HepG2 (cell line): ENCODE results near the gene EIF5. TPM values are rescaled to one million over a fixed set of nuclear protein-coding genes. Genes with fewer than 3 reads are reported as not detected.

Source experiments
- ATAC-seq: fragments of 200-7000 bp; cut with Tn5 transposase; 3 replicates; pipeline ENCODE4 v1.9.1; 2020; ENCODE audit warnings: mild to moderate bottlenecking, moderate library complexity
- BruUV-seq: library from RNA; stranded (reverse); fragments of 400-500 nt; replicated peaks from 2 replicates; lab custom pipeline; 2021; lab: Mats Ljungman, UMichigan
- CTCF ChIA-PET: fragments of 300-600 bp; formaldehyde crosslinking; extraction: SDS; loops from one replicate; lab custom pipeline; 2021; ENCODE audit warnings: low total read pairs, inconsistent platforms, low intra/inter-chr PET ratio; lab: Yijun Ruan, JAX
- POLR2A ChIA-PET: fragments of 350-600 bp; sonication (Branson Sonifier 250); formaldehyde crosslinking; loops from one replicate; lab custom pipeline; 2020; ENCODE audit warnings: antibody characterized with exemption, inconsistent platforms; lab: Yijun Ruan, JAX
- DNase-seq: peaks from one replicate; pipeline ENCODE4 v3.0.0-alpha.2; 2015; ENCODE audit warnings: low spot score
- FAIRE-seq: peaks from 3 replicates; lab custom pipeline; 2011; peaks lifted over from hg19 to GRCh38; lab: Jason Lieb, UNC
- H2AFZ ChIP-seq: one replicate; pipeline ENCODE4 v1.6.1; 2011; ENCODE audit warnings: low read length, inconsistent platforms
- H3K27ac ChIP-seq: fragments of 300-600 bp; 3 replicates; pipeline ENCODE4 v1.8.0; 2011; ENCODE audit warnings: mixed run types, mild to moderate bottlenecking, mixed read lengths, low read length, inconsistent platforms; ENCODE audit not compliant: insufficient read depth; ENCODE audit errors: extremely low read length
- H3K27me3 ChIP-seq, 2 experiments: fragments of 200-600 bp in 1 of 2; 2 replicates in 1 of 2; 3 replicates in 1 of 2; pipeline versions ENCODE4 v1.6.0 to v1.8.0; 2011; ENCODE audit warnings: low read length in 2 of 2, mild to moderate bottlenecking in 2 of 2, moderate library complexity in 2 of 2, inconsistent platforms in 1 of 2; ENCODE audit not compliant: insufficient read depth in 2 of 2, control insufficient read depth in 1 of 2
- H3K36me3 ChIP-seq, 2 experiments: fragments of 200-600 bp in 1 of 2; replicated peaks in 1 of 2; 2 replicates in 1 of 2; 3 replicates in 1 of 2; pipeline versions ENCODE4 v1.5.1 to v1.8.0; 2011; ENCODE audit warnings: low read length in 2 of 2, inconsistent platforms in 1 of 2; ENCODE audit not compliant: insufficient read depth in 2 of 2, control insufficient read depth in 1 of 2
- H3K4me1 ChIP-seq: 2 replicates; pipeline ENCODE4 v1.5.1; 2012; ENCODE audit warnings: low read length, inconsistent platforms; ENCODE audit not compliant: insufficient read depth
- H3K4me2 ChIP-seq: 2 replicates; pipeline ENCODE4 v1.6.0; 2011; ENCODE audit warnings: low read depth, low read length, inconsistent platforms
- H3K4me3 ChIP-seq, 3 experiments: fragments of 200-600 bp in 1 of 3; sonication (generic), shearing (Covaris generic) in 1 of 3; replicated peaks in 1 of 3; 2 replicates each; pipeline ENCODE4 v1.5.1; 2011 to 2016; ENCODE audit warnings: low read length in 3 of 3, inconsistent platforms in 2 of 3, low read depth in 2 of 3, mild to moderate bottlenecking in 2 of 3, control low read depth in 1 of 3, mixed read lengths in 1 of 3; ENCODE audit not compliant: insufficient read depth in 1 of 3
- H3K79me2 ChIP-seq: one replicate; pipeline ENCODE4 v1.6.1; 2011; ENCODE audit warnings: low read length, inconsistent platforms; ENCODE audit not compliant: insufficient read depth
- H3K9ac ChIP-seq: 2 replicates; pipeline ENCODE4 v1.6.0; 2011; ENCODE audit warnings: mild to moderate bottlenecking, low read depth, low read length, inconsistent platforms; ENCODE audit not compliant: insufficient read depth
- H3K9me3 ChIP-seq: 2 replicates; pipeline ENCODE4 v1.5.1; 2012; ENCODE audit warnings: mild to moderate bottlenecking, low read length
- H4K20me1 ChIP-seq: 2 replicates; pipeline ENCODE4 v1.6.0; 2011; ENCODE audit warnings: inconsistent platforms, mild to moderate bottlenecking, low read length, moderate library complexity; ENCODE audit not compliant: insufficient read depth
- ERF ChIP-seq: IDR thresholded peaks from 2 replicates; pipeline ENCODE4 v1.6.1; 2018; ENCODE audit warnings: missing biosample characterization, missing genetic modification reagents
- GATAD2A ChIP-seq: IDR thresholded peaks from 2 replicates; pipeline ENCODE4 v1.6.1; 2016
- MAZ ChIP-seq, 2 experiments: sonication (generic) in 1 of 2; formaldehyde crosslinking in 1 of 2; IDR thresholded peaks; 2 replicates each; pipeline versions ENCODE4 v1.5.0 to v1.6.1; 2012 to 2020; ENCODE audit warnings: low read depth in 2 of 2, mild to moderate bottlenecking in 2 of 2, borderline replicate concordance in 1 of 2, improper control_type of control experiment in 1 of 2, low read length in 1 of 2, missing genetic modification reagents in 1 of 2, moderate library complexity in 1 of 2
- MIXL1 ChIP-seq: IDR thresholded peaks from 2 replicates; pipeline ENCODE4 v1.6.1; 2016
- POLR2AphosphoS2 ChIP-seq: IDR thresholded peaks from 2 replicates; pipeline ENCODE4 v1.6.1; 2011; ENCODE audit warnings: low read depth, low read length, improper control_type of control experiment
- SIX1 ChIP-seq: sonication (generic); formaldehyde crosslinking; IDR thresholded peaks from 2 replicates; pipeline ENCODE4 v1.4.0; 2020; ENCODE audit warnings: missing genetic modification reagents, borderline replicate concordance
- SMC3 ChIP-seq: IDR thresholded peaks from 2 replicates; pipeline ENCODE4 v1.6.1; 2011; ENCODE audit warnings: low read length, improper control_type of control experiment
- STAG1 ChIP-seq: sonication (generic); formaldehyde crosslinking; IDR thresholded peaks from 2 replicates; pipeline ENCODE4 v1.4.0; 2020; ENCODE audit warnings: missing genetic modification reagents
- TCF12 ChIP-seq, 2 experiments: fragments of 450-650 bp in 1 of 2; sonication (generic) in 1 of 2; formaldehyde crosslinking in 1 of 2; IDR thresholded peaks; 2 replicates each; pipeline versions ENCODE4 v1.6.1 to v1.8.0; 2017 to 2022; ENCODE audit warnings: antibody characterized with exemption in 1 of 2, mild to moderate bottlenecking in 1 of 2, missing genetic modification reagents in 1 of 2, moderate library complexity in 1 of 2
- TEAD2 ChIP-seq: sonication (generic); formaldehyde crosslinking; IDR thresholded peaks from 2 replicates; pipeline ENCODE4 v1.9.0; 2021; ENCODE audit warnings: missing genetic modification reagents
- ZNF20 ChIP-seq: sonication (generic); formaldehyde crosslinking; IDR thresholded peaks from 2 replicates; pipeline ENCODE4 v1.4.0; 2020; ENCODE audit warnings: mild to moderate bottlenecking, moderate library complexity, missing genetic modification reagents
- ZNF605 ChIP-seq: sonication (generic); formaldehyde crosslinking; IDR thresholded peaks from 2 replicates; pipeline ENCODE4 v1.8.0; 2022; ENCODE audit warnings: mild to moderate bottlenecking, missing genetic modification reagents
- ZSCAN31 ChIP-seq: sonication (generic); formaldehyde crosslinking; IDR thresholded peaks from 2 replicates; pipeline ENCODE4 v1.5.0; 2020; ENCODE audit warnings: low read depth, mild to moderate bottlenecking, missing genetic modification reagents
- WGBS: methylation state at CpG from one replicate; pipeline ENCODE4 v1.1.6; 2017; ENCODE audit warnings: low lambda C conversion rate; 5-methylcytosine and 5-hydroxymethylcytosine counted together
- in situ Hi-C: cut with HindIII; loops from 2 replicates; pipeline ENCODE4 v1.10.0; 2017; ENCODE audit warnings: low pct_unique_long_range_greater_than_20kb; ENCODE audit not compliant: extremely low pct_ligation_motif_present
- intact Hi-C: fragments of 100-400 bp; cut with micrococcal nuclease; formaldehyde crosslinking; loops from one replicate; pipeline ENCODE4 v1.10.0; 2022; ENCODE audit not compliant: unreplicated experiment
- polyA plus RNA-seq, 8 experiments: library from polyadenylated mRNA; depleted of rRNA in 3 of 8; stranded (reverse) in 7 of 8; unstranded in 1 of 8; fragments of >200 nt; fragmentation: Illumina TruSeq in 4 of 8; extraction: Trizol in 4 of 8; gene quantifications; 2 replicates each; pipeline versions ENCODE4 v1.2.1 to v1.2.3, GENCODE V29; 2011 to 2016; ENCODE audit warnings: low read depth in 4 of 8, missing spikeins in 1 of 8, mixed read lengths in 1 of 8; ENCODE audit not compliant: insufficient read depth in 1 of 8
- total RNA-seq, 5 experiments: library from RNA; depleted of rRNA; stranded (reverse); fragments of >200 nt; fragmentation: Illumina TruSeq; extraction: Trizol; gene quantifications; 2 replicates each; pipeline ENCODE4 v1.2.3, GENCODE V29; 2016; ENCODE audit warnings: low read depth in 1 of 5
- TF ChIP-seq, protein P1 (sequence below): IDR thresholded peaks from 2 replicates; pipeline ENCODE4 v1.6.1; 2012; ENCODE audit warnings: low read depth, low read length, improper control_type of control experiment
- TF ChIP-seq, protein P2 (sequence below): sonication (generic); formaldehyde crosslinking; IDR thresholded peaks from 2 replicates; pipeline ENCODE4 v1.5.1; 2020; ENCODE audit warnings: mild to moderate bottlenecking, missing genetic modification reagents

The EIF5 gene
- total and polyA plus RNA-seq, 2 of the 13 experiments (the other 11 are each of a cell fraction or from before 2014, with no cell fraction given): 189 to 281 TPM

DNA sequence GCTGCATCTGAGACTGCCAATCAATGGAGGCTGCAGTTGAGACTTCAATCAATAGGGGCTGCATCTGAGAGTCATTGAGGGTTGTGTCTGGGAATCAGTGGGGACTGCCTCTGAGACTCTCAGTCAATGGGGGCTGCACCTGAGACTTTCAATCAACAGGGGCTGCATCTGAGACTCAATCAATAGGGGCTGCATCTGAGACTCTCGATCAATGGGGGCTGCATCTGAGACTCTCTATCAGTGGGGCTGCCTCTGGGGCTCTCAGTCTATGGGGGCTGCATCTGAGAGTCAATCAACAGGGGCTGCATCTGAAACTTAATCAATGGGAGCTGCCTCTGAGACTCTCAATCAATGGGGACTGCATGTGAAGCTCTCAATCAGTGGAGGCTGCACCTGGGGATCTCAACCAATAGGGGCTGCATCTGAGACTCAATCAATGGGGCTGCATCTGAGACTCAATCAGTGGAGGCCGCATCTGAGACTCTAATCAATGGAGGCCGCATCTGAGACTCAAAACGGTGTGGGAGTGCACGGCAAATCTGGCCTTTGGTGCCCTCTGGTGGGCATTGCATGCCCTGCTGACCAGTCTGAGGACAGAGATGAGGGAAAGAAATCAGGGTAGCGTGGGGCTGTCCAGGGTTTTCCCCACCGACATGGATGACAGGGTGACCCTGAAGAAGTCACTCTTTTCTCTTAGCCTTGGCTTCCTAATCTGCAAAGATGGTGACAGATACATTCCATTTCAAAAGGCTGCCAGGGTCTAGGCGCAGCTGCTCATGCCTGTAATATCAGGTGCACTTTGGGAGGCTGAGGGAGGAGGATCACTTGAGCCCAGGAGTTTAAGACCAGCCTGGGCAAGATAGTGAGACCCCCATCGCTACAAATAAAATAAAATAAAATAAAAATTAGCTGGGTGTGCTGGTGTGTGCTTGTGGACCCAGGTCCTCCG lies 41.3 kb upstream of the EIF5 start:
- H3K4me3 ChIP-seq: no peak overlapping the region
- ChIA-PET CTCF (interaction anchor here (0.9 to 1.7 kb wide), 7 partner anchors 62 to 217 kb away, joined by 3 to 10 read pairs (median 6); no protein-coding TSS in a partner anchor), POLR2A (interaction anchor here (1.9 kb wide), 1 partner anchor 188 kb away, joined by 5 read pairs; no protein-coding TSS in a partner anchor)
- in situ Hi-C loops: loop anchor here (5.0 kb wide), 1 partner anchor 215 kb away; no protein-coding TSS in a partner anchor
- no peaks in the 10 kb centered on the region for H3K79me2 ChIP-seq
- BruUV-seq: no TSS peak
- no peak overlapping the region for H2AFZ ChIP-seq
- 32% methylated on average over 8 of the region's 10 CpGs for WGBS
- no peaks in the 10 kb centered on the region for H4K20me1 ChIP-seq
- no peak overlapping the region for H3K9ac ChIP-seq
- peak; percentile 44 for DNase-seq
- peak; percentile 88 for ATAC-seq
- no peaks in the 10 kb centered on the region for H3K9me3 ChIP-seq
- intact Hi-C loops: loop anchor here (1.0 to 5.0 kb wide), 2 partner anchors 105 to 214 kb away; no protein-coding TSS in a partner anchor
- H3K4me1 ChIP-seq: no peaks in the 10 kb centered on the region
- H3K27ac ChIP-seq: no peak overlapping the region
- H3K36me3 ChIP-seq: no peaks in the 10 kb centered on the region
- H3K27me3 ChIP-seq: peaks cover 1 to 20% of the 10 kb centered on the region in 2 experiments; a peak in 2 of 5 replicates
- no peak overlapping the region for H3K4me2 ChIP-seq
- peak; percentile 76 for FAIRE-seq
- TF ChIP-seq ZNF20 (CRISPR knock-in tag) (no peak), SIX1 (no peak), SMC3 (peak; percentile 93), TCF12 (IDR thresholded peaks at IDR 0.05) (no peak), TCF12 (CRISPR knock-in tag; IDR thresholded peaks at IDR 0.05) (no peak), TEAD2 (CRISPR knock-in tag) (no peak), ZNF605 (CRISPR knock-in tag) (0 out of 2 replicates have a peak, but pooled peaks have one; percentile 27), MIXL1 (CRISPR knock-in tag) (0 out of 2 replicates have a peak, but pooled peaks have one; percentile 43), GATAD2A (CRISPR knock-in tag) (peak; percentile 15; the same call in 1 of the 2 replicates), POLR2AphosphoS2 (no peak), ZSCAN31 (CRISPR knock-in tag) (0 out of 2 replicates have a peak, but pooled peaks have one; percentile 53), MAZ (IDR thresholded peaks at IDR 0.05; ENCODE audit: borderline replicate concordance, low read depth, low read length) (no peak), MAZ (CRISPR knock-in tag; IDR thresholded peaks at IDR 0.05; ENCODE audit: low read depth) (peak; percentile 48; the same call in 1 of the 2 replicates), ERF (0 out of 2 replicates have a peak, but pooled peaks have one; percentile 29), STAG1 (CRISPR knock-in tag) (peak; percentile 98)
- TF ChIP-seq, protein P1, sequence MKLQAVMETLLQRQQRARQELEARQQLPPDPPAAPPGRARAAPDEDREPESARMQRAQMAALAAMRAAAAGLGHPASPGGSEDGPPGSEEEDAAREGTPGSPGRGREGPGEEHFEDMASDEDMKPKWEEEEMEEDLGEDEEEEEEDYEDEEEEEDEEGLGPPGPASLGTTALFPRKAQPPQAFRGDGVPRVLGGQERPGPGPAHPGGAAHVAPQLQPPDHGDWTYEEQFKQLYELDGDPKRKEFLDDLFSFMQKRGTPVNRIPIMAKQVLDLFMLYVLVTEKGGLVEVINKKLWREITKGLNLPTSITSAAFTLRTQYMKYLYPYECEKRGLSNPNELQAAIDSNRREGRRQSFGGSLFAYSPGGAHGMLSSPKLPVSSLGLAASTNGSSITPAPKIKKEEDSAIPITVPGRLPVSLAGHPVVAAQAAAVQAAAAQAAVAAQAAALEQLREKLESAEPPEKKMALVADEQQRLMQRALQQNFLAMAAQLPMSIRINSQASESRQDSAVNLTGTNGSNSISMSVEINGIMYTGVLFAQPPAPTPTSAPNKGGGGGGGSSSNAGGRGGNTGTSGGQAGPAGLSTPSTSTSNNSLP: peak; percentile 56; the same call in 1 of the 2 replicates
- TF ChIP-seq, protein P2, sequence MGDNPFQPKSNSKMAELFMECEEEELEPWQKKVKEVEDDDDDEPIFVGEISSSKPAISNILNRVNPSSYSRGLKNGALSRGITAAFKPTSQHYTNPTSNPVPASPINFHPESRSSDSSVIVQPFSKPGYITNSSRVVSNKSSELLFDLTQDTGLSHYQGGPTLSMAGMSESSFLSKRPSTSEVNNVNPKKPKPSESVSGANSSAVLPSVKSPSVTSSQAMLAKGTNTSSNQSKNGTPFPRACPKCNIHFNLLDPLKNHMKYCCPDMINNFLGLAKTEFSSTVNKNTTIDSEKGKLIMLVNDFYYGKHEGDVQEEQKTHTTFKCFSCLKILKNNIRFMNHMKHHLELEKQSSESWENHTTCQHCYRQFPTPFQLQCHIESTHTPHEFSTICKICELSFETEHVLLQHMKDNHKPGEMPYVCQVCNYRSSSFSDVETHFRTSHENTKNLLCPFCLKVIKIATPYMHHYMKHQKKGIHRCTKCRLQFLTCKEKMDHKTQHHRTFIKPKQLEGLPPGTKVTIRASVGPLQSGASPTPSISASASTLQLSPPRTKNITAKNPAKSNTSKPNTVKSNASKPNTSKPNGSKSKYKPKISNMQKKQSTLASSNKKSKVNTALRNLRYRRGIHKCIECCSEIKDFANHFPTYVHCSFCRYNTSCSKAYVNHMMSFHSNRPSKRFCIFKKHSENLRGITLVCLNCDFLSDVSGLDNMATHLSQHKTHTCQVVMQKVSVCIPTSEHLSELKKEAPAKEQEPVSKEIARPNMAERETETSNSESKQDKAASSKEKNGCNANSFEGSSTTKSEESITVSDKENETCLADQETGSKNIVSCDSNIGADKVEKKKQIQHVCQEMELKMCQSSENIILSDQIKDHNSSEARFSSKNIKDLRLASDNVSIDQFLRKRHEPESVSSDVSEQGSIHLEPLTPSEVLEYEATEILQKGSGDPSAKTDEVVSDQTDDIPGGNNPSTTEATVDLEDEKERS: no peak
